GM12878 (cell line): ENCODE data around the gene IGF1R. TPM values are rescaled to one million over a fixed set of nuclear protein-coding genes. Genes with fewer than 3 reads are reported as not detected.

Source experiments
- ATAC-seq: fragments of 200-7000 bp; cut with Tn5 transposase; 3 replicates; pipeline ENCODE4 v1.9.1; 2020; ENCODE audit warnings: mild to moderate bottlenecking, moderate library complexity
- BruUV-seq: library from RNA; stranded (reverse); fragments of 400-500 nt; replicated peaks from 2 replicates; lab custom pipeline; 2021; lab: Mats Ljungman, UMichigan
- CTCF ChIA-PET: fragments of 300-600 bp; sonication (Branson Sonifier 250); formaldehyde crosslinking; extraction: SDS; loops from one replicate; lab custom pipeline; 2021; ENCODE audit warnings: inconsistent platforms; lab: Yijun Ruan, JAX
- POLR2A ChIA-PET: fragments of 350-600 bp; formaldehyde crosslinking; extraction: SDS; loops from one replicate; lab custom pipeline; 2021; ENCODE audit warnings: inconsistent platforms; lab: Charles Lee
- RAD21 ChIA-PET: fragments of 300-600 bp; sonication (Branson Sonifier 250); formaldehyde crosslinking; loops from one replicate; lab custom pipeline; 2023; ENCODE audit warnings: antibody characterized with exemption; ENCODE audit not compliant: unreplicated experiment; lab: Charles Lee
- SMC1A ChIA-PET: fragments of 300-600 bp; sonication (Branson Sonifier 250); formaldehyde crosslinking; loops from one replicate; lab custom pipeline; 2023; ENCODE audit not compliant: unreplicated experiment, uncharacterized antibody; lab: Charles Lee
- DNase-seq: peaks from one replicate; pipeline ENCODE4 v3.0.0-alpha.2; 2011; ENCODE audit warnings: low read depth, low spot score
- FAIRE-seq: peaks from 3 replicates; lab custom pipeline; 2011; peaks lifted over from hg19 to GRCh38; lab: Jason Lieb, UNC
- H2AFZ ChIP-seq: 2 replicates; pipeline ENCODE4 v1.6.0; 2011; ENCODE audit warnings: low read depth, low read length, control low read depth; ENCODE audit not compliant: control insufficient read depth
- H3K27ac ChIP-seq: 2 replicates; pipeline ENCODE4 v1.5.1; 2011; ENCODE audit warnings: control low read depth; ENCODE audit not compliant: control insufficient read depth, insufficient read depth
- H3K27me3 ChIP-seq, 2 experiments: replicated peaks in 1 of 2; 2 replicates each; pipeline versions ENCODE4 v1.6.0 to v1.6.1; 2011; ENCODE audit warnings: low read length in 1 of 2; ENCODE audit not compliant: control insufficient read depth in 2 of 2, insufficient read depth in 2 of 2
- H3K36me3 ChIP-seq, 2 experiments: 2 replicates each; pipeline ENCODE4 v1.5.1; 2011; ENCODE audit warnings: low read length in 1 of 2; ENCODE audit not compliant: control insufficient read depth in 2 of 2, insufficient read depth in 2 of 2
- H3K4me1 ChIP-seq: 2 replicates; pipeline ENCODE4 v1.6.1; 2011; ENCODE audit warnings: mild to moderate bottlenecking, low read length, moderate library complexity, mixed read lengths; ENCODE audit not compliant: control insufficient read depth, insufficient read depth
- H3K4me2 ChIP-seq: 2 replicates; pipeline ENCODE4 v1.6.0; 2011; ENCODE audit warnings: control low read depth; ENCODE audit not compliant: control insufficient read depth, insufficient read depth
- H3K4me3 ChIP-seq: fragments of 200-600 bp; sonication (generic); 2 replicates; pipeline ENCODE4 v1.5.1; 2016
- H3K79me2 ChIP-seq: 2 replicates; pipeline ENCODE4 v1.6.0; 2011; ENCODE audit warnings: low read length; ENCODE audit not compliant: control insufficient read depth, insufficient read depth
- H3K9ac ChIP-seq: 2 replicates; pipeline ENCODE4 v1.8.0; 2011; ENCODE audit warnings: low read length, control low read depth, mixed read lengths; ENCODE audit not compliant: control insufficient read depth, insufficient read depth
- H3K9me3 ChIP-seq: replicated peaks from 3 replicates; pipeline ENCODE4 v1.5.1; 2011; ENCODE audit warnings: mild to moderate bottlenecking, low read length; ENCODE audit not compliant: control insufficient read depth, insufficient read depth
- H4K20me1 ChIP-seq: 2 replicates; pipeline ENCODE4 v1.6.0; 2011; ENCODE audit not compliant: control insufficient read depth, insufficient read depth
- E4F1 ChIP-seq: fragments of 450-650 bp; IDR thresholded peaks from 2 replicates; pipeline ENCODE4 v1.6.1; 2018; ENCODE audit warnings: borderline replicate concordance, mild to moderate bottlenecking; ENCODE audit not compliant: partially characterized antibody
- ELK1 ChIP-seq: IDR thresholded peaks from 2 replicates; pipeline ENCODE4 v1.6.1; 2012; ENCODE audit warnings: low read depth, low read length, improper control_type of control experiment
- HDGF ChIP-seq: fragments of 450-650 bp; IDR thresholded peaks from 2 replicates; pipeline ENCODE4 v1.6.1; 2016; ENCODE audit warnings: antibody characterized with exemption
- KDM1A ChIP-seq: fragments of 200-600 bp; sonication (generic); IDR thresholded peaks from 2 replicates; pipeline ENCODE4 v1.6.1; 2016; ENCODE audit warnings: borderline replicate concordance
- PBX3 ChIP-seq: IDR thresholded peaks from 2 replicates; pipeline ENCODE4 v1.6.1; 2011; ENCODE audit warnings: mild to moderate bottlenecking, low read depth, low read length, moderate library complexity; ENCODE audit not compliant: insufficient replicate concordance
- PKNOX1 ChIP-seq: fragments of 450-650 bp; IDR thresholded peaks from 2 replicates; pipeline ENCODE4 v1.6.1; 2016; ENCODE audit warnings: mild to moderate bottlenecking
- POLR2AphosphoS5 ChIP-seq: IDR thresholded peaks from 2 replicates; pipeline ENCODE4 v1.6.1; 2011; ENCODE audit warnings: mild to moderate bottlenecking, low read length, inconsistent platforms
- STAT3 ChIP-seq: IDR thresholded peaks from 2 replicates; pipeline ENCODE4 v1.6.1; 2011; ENCODE audit warnings: low read depth, low read length, improper control_type of control experiment
- USF1 ChIP-seq: IDR thresholded peaks from 2 replicates; pipeline ENCODE4 v1.6.1; 2011; ENCODE audit warnings: borderline replicate concordance, low read depth, mild to moderate bottlenecking, moderate library complexity, mixed read lengths, low read length; ENCODE audit not compliant: insufficient read depth; ENCODE audit errors: extremely low read length
- WRNIP1 ChIP-seq: IDR thresholded peaks from 2 replicates; pipeline ENCODE4 v1.6.1; 2011; ENCODE audit warnings: low read depth, low read length, improper control_type of control experiment, borderline replicate concordance
- ZNF24 ChIP-seq: fragments of 450-650 bp; IDR thresholded peaks from 2 replicates; pipeline ENCODE4 v1.6.1; 2017; ENCODE audit warnings: antibody characterized with exemption, mild to moderate bottlenecking
- WGBS: methylation state at CpG from one replicate; pipeline ENCODE4 v1.1.6; 2016; ENCODE audit warnings: low lambda C conversion rate; ENCODE audit not compliant: insufficient replicate concordance, insufficient coverage; ENCODE audit errors: missing lambda C conversion rate; 5-methylcytosine and 5-hydroxymethylcytosine counted together
- in situ Hi-C: fragments of 300-500 bp; cut with MboI; formaldehyde crosslinking; loops from 9 replicates; pipeline ENCODE4 v1.14.3; 2018; ENCODE audit warnings: mixed read lengths
- intact Hi-C: fragments of 100-400 bp; cut with micrococcal nuclease; formaldehyde crosslinking; loops from one replicate; pipeline ENCODE4 v1.14.2; 2022; ENCODE audit not compliant: unreplicated experiment
- polyA plus RNA-seq, 11 experiments: library from polyadenylated mRNA; depleted of rRNA in 4 of 11; unstranded in 6 of 11; stranded (reverse) in 5 of 11; fragments of >200 nt; fragmentation: Nextera tagmentation in 4 of 11; fragmentation: Illumina TruSeq in 1 of 11; extraction: Ambion mirVana in 4 of 11; extraction: Trizol in 1 of 11; gene quantifications; 1 replicate in 1 of 11; 2 replicates in 10 of 11; pipeline versions ENCODE4 v1.2.1 to v1.2.3, GENCODE V29; 2011 to 2016; ENCODE audit warnings: inconsistent platforms in 2 of 11, missing spikeins in 2 of 11, low read depth in 1 of 11
- total RNA-seq, 4 experiments: library from RNA; depleted of rRNA in 3 of 4; stranded (reverse); fragments of >200 nt in 3 of 4; fragmentation: Illumina TruSeq in 1 of 4; extraction: Trizol in 1 of 4; gene quantifications; 2 replicates each; pipeline versions ENCODE4 v1.2.1 to v1.2.3, GENCODE V29; 2013 to 2021

Gene IGF1R
- total and polyA plus RNA-seq, 10 of the 15 experiments (the other 5 are each of a cell fraction or from before 2014, with no cell fraction given), result 0.03 to 2.7 (median 0.66) TPM

- RAD21 ChIA-PET, result no interaction called here
- no peak overlapping the region for H2AFZ ChIP-seq
- no TSS peak for BruUV-seq
- FAIRE-seq (no peak), ATAC-seq (no peak), DNase-seq (no peak)
- no peaks in the 10 kb centered on the region for H3K27me3 ChIP-seq
- SMC1A ChIA-PET, result no interaction called here
- H4K20me1 ChIP-seq, result no peaks in the 10 kb centered on the region
- H3K27ac ChIP-seq, result no peak overlapping the region
- H3K4me3 ChIP-seq, result no peak overlapping the region
- no peaks in the 10 kb centered on the region for H3K36me3 ChIP-seq
- POLR2A ChIA-PET, result no interaction called here
- in situ Hi-C loops (no loop called here), intact Hi-C loops (no loop called here)
- no peak overlapping the region for H3K4me2 ChIP-seq
- CTCF ChIA-PET, result no interaction called here
- no peak overlapping the region for H3K9ac ChIP-seq
- H3K9me3 ChIP-seq, result no peaks in the 10 kb centered on the region
- H3K79me2 ChIP-seq, result no peaks in the 10 kb centered on the region
- 38% methylated on average over 6 of the region's 6 CpGs for WGBS
- H3K4me1 ChIP-seq, result no peaks in the 10 kb centered on the region
- TF ChIP-seq WRNIP1, result no peak
Observed at GRCh38 chr15:98743177-98743576, 94.8 kb downstream of the IGF1R start.

GRCh38 chr15:98744506-98744905 is 96.2 kb downstream of the IGF1R start:
- DNase-seq (no peak), ATAC-seq (no peak), FAIRE-seq (no peak)
- ChIA-PET POLR2A (no interaction called here), SMC1A (no interaction called here), CTCF (interaction anchor here (0.7 to 1.2 kb wide), 2 partner anchors 34 to 135 kb away, joined by 3 read pairs; no protein-coding TSS in a partner anchor), RAD21 (no interaction called here)
- H3K4me3 ChIP-seq, result no peak overlapping the region
- H3K4me2 ChIP-seq, result no peak overlapping the region
- H3K9me3 ChIP-seq, result no peaks in the 10 kb centered on the region
- WGBS, result 38% methylated on average over 2 of the region's 2 CpGs
- no peaks in the 10 kb centered on the region for H3K36me3 ChIP-seq
- H3K9ac ChIP-seq, result no peak overlapping the region
- H3K27ac ChIP-seq, result no peak overlapping the region
- in situ Hi-C loops (no loop called here), intact Hi-C loops (no loop called here)
- no peak overlapping the region for H2AFZ ChIP-seq
- H3K79me2 ChIP-seq, result no peaks in the 10 kb centered on the region
- H3K27me3 ChIP-seq, result no peaks in the 10 kb centered on the region
- no peaks in the 10 kb centered on the region for H4K20me1 ChIP-seq
- H3K4me1 ChIP-seq, result no peaks in the 10 kb centered on the region
- BruUV-seq, result no TSS peak
- TF ChIP-seq ZNF24 (no peak), USF1 (no peak), STAT3 (no peak), HDGF (no peak), KDM1A (no peak), PKNOX1 (no peak), E4F1 (no peak), ELK1 (no peak), POLR2AphosphoS5 (no peak), PBX3 (no peak)
